Retinal pigment epithelial cell (primary cell): ENCODE data around the gene FILIP1.

Experiments
- DNase-seq: peaks from one replicate; pipeline ENCODE4 v3.0.0-alpha.2; 2010; ENCODE audit warnings: low read depth
- H3K4me3 ChIP-seq: 2 replicates; pipeline ENCODE4 v1.5.1; 2011; ENCODE audit warnings: mild to moderate bottlenecking, low read length, control low read depth, moderate library complexity
- TF ChIP-seq, protein P1 (sequence below): conservative IDR thresholded peaks from 2 replicates; pipeline ENCODE4 v1.5.1; 2011; ENCODE audit warnings: low read depth, low read length, control low read depth, inconsistent platforms

FILIP1 gene

DNA sequence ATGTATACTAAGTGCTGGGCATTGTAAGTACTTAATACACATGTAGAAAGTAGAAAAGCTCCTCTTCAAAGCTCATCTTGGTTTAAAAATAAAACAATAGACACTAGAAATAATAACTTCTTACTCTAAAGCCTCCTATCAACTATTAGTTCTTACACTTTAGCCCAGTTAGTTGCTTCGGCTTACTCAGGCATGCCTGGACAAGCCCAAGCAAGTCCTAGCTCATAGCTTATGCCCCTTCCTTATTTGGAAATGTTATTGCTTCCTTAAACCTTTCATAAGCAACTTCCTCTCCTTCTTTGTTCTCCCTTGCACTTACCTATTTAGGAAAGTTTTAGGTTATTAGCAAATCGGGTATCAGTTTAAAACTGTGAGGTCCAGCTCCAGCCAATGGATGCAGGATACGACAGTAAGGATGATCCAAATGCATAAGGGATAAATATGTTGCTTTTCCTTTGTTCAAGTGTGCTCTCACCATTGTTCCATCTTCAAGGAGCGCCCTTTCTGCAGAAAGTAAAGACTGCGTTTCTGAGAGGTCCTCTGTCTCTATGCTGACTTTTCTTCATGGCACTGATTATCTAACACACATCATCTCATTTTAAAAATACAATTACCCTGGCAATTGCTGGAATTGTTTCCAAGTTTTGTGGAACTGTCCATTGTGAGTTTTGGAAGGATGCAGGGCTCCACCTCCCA is 221.3 kb downstream of the FILIP1 start:
- TF ChIP-seq, protein P1, sequence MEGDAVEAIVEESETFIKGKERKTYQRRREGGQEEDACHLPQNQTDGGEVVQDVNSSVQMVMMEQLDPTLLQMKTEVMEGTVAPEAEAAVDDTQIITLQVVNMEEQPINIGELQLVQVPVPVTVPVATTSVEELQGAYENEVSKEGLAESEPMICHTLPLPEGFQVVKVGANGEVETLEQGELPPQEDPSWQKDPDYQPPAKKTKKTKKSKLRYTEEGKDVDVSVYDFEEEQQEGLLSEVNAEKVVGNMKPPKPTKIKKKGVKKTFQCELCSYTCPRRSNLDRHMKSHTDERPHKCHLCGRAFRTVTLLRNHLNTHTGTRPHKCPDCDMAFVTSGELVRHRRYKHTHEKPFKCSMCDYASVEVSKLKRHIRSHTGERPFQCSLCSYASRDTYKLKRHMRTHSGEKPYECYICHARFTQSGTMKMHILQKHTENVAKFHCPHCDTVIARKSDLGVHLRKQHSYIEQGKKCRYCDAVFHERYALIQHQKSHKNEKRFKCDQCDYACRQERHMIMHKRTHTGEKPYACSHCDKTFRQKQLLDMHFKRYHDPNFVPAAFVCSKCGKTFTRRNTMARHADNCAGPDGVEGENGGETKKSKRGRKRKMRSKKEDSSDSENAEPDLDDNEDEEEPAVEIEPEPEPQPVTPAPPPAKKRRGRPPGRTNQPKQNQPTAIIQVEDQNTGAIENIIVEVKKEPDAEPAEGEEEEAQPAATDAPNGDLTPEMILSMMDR: no peak
- H3K4me3 ChIP-seq: no peak overlapping the region
- DNase-seq: no peak

DNA sequence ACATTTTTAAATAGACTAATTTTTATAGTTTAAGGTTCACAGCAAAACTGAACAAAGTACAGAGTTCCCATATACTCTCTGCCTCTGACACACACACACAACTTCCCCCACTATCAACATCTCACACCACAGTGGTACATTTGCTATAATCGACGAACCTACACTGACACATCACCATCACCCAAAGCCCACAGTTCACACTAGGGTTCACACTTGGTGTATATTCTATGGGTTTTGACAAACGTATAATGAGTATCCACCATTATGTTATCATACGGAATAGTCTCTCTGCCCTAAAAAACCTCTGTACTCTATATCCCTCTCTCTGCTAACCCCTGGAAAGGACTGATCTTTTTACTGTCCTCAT is 224.6 kb downstream of the FILIP1 start:
- TF ChIP-seq, protein P1: no peak
- H3K4me3 ChIP-seq: no peak overlapping the region
- DNase-seq: no peak

DNA sequence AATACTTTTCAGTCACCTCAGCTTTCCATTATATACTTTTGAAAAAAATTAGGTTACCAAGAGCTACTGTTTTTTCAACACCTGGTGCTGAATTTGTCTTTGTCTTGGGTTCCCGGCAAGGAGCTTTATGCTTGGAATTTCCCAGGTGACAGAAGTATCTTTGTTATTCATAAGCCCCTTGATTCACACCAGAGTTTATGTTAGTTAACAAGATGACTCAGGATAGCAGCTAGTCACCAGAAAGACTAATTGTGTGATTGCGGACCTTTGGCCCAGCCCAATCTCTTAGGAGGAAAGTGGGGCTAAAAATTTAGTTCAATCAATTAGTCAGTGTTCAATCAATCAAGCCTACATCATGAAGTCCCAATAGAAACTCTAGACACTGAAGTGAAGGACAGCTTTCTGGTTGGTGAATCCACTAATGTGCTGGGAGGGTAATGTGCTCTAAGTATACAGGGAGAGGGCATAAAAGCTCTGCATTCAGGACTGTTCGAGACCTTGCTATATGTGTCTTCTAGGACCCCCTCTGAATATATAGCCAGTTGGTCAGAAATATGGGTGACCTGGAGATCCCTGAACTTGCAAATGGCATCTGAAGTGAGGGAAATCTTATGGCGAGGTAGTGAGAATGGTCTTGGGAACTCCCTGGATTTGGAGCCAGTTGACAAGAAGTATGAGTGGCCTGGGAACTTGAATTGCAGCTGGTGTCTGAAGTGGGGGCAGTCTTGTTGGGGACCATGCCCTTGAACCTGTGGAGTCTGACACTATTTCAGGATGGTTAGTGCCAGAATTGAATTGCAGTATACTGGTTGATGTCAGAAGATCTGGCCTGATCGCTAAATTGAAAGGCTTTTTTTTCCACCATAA is 225.2 kb downstream of the FILIP1 start:
- DNase-seq: no peak
- no peak overlapping the region for H3K4me3 ChIP-seq
- TF ChIP-seq, protein P1: no peak

DNA sequence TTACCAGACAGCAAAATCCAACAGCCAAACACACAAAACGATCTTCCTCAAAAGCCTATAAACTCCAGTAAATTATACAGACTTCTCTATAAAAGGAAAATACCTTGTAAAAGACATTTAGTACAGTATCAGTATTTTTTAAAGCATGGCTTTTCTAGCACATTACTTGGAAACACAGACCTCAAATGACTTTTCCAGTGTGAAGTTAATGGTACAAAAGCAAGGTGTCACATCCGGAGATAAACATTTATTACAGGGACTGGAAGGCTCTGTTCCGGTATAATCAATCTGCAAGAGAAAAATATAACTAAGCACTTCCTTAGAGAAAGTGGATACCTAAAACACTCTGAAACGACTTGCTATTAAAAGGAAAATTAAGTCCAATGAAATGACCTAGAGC is 226.1 kb downstream of the FILIP1 start:
- DNase-seq: no peak
- TF ChIP-seq, protein P1: no peak
- no peak overlapping the region for H3K4me3 ChIP-seq

DNA sequence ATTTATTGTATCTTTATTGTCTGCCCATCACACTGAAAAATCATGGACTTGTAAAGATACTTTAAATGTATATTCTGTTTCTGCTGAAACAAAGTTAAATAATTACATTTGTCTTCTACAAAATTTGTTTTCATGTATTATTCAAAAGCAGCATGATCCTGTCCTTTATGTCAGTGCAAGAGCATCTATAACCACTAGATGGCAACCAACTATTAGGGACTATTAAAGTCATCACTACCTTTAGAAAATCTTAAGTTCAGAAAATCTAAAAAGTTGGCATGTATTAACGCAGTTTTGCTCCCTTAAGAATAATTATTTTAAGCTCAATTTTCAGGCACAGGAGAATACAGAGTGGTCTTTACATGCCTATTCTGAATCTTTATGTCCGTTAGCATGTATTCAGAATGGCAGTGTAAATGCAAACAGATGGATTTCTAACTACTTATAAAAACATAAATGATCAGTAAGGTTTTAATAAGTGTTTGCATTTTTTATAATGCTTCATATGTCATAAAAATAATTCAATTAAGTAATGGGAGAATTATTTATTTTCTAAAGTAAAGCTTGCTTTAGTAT is 226.8 kb downstream of the FILIP1 start:
- DNase-seq: no peak
- TF ChIP-seq, protein P1: peak; percentile 83
- H3K4me3 ChIP-seq: no peak overlapping the region

DNA sequence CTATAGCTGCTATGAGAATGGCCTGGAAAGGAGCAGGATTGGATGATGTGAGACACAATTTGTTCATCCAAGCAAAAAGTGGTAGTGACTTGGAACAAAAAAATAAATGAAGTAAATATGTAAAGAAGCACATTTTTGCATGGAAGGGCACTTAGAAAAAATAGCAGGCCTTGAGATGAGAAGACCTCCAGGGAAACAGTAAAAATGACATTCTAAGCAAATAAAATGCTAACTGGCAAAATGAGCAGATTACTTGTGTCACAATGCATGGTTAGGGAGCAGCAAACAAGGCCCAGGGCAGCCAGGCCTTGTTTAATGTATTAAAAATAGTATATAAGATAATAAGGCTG is 230.2 kb downstream of the FILIP1 start:
- DNase-seq: no peak
- no peak overlapping the region for H3K4me3 ChIP-seq
- TF ChIP-seq, protein P1: no peak
